ENCODE data around the gene HIP1.
"Not testable (repeated sequence)": the region's sequence is repeated elsewhere in the genome, so short reads cannot be mapped to it uniquely, and the experiment has no call there.

HIP1 gene

DNA sequence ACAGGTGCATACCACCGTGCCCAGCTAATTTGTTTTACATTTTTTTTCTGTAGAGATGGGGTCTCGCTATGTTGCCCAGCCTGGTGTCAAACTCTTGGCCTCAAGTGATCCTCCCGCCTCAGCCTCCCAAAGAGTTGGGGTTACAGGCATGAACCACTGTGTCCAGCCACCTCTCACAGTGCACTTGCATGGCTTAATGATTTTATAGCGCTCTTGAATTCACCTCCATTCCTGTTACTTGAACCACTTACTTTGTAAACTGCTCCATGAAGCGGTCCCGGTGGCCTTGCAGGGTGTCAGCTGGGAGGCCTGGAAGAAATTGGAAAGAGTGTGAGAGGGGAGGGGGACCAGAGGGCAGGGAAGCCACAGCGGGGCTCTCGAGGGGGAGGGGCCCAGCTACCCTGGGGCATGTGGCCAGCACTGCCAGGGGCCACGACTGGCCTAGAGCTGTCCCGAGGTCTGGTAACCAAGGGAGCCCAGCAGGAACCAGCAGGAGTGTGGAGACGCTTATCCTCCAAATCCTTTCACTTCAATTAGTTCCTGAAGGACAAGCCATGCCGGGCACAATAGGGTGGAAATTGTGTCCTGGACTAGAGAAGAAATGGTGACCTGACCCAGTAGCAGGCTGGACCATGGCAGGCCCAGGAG, 170.7 kb downstream of the HIP1 start:
- DNase-seq = no peak

DNA sequence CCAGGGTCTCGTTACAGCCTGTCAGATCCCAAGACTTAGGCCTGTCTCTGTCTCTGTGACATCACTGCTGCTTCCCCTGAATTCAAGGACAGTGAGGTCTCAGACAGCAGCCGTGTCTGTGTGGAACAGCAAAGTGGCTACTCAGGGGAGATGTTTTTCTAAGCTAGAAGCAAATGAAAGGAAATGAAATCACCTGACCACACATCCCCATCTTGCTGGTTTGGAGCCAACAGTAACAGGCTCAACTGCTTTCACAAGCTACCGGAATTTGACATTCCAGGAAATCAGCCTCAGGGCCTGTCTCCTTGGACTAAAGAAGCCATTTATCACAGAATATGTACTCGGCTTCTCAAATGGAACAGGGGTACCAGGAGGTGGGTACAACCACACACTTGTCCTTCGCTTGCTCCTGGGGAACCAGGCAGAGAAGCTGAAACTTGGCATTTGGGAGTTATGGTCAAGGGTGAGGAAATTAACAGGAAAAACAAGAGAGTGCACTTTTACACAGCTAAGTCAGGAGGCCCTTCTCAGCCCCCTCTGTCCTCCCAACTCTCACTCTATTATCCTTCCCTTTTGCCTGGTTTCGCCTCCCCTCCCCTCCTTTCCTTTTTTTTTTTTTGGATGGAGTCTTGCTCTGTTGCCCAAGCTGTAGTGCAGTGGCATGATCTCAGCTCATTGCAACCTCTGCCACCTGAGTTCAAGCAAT, 173.5 kb downstream of the HIP1 start:
- DNase-seq = no peak

GRCh38 chr7:75563171-75563570, 175.6 kb downstream of the HIP1 start:
- DNase-seq = no peak

DNA sequence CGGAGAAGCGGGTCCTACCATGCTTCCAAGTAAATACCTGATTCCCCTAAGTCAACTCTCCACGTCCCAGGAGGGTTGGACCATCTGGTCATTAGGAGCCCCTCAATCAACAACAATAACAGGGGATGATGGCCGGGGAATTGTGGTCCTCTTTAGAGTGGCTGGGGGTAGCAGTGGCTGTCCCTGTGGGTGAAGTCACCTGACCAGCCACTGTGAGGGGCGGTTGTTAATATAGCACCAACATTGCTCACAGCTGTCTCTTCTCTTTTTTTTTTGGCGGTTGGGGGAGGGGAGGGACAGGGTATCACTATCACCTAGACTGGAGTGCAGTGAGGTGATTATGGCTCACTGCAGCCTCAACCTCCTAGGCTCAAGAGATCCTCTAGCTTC, 178.8 kb downstream of the HIP1 start:
- DNase-seq = no peak

DNA sequence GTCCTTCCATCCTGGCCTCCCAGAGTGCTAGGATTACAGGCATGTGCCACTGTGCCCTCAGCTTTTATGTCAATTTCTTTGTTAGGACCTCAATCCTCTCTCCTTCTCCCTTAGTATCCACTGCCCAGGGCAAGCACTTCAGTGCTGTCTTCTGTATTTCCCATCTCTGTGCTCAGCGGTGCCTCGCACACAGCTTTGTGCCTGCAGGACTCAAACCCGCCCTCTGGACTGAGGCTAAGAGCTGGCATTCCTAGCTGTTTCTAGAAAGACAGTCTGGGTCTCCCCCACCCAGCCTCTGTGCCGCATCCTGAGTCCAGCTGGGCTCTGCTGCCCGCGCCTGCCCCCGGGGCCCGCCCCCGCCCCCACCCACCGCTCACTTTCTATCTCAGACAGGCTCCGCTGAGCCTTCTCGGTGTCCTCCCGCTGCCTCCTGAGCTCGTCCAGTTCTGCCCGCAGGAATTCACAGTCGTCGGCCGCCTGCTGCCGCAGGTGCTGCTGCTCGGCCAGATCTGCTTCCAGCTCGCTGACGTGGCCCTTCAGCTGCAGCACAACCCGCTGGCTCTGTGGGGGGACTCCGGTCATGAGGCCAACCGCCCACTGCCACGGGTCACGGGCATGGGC, 179.3 kb downstream of the HIP1 start:
- no peak for DNase-seq

DNA sequence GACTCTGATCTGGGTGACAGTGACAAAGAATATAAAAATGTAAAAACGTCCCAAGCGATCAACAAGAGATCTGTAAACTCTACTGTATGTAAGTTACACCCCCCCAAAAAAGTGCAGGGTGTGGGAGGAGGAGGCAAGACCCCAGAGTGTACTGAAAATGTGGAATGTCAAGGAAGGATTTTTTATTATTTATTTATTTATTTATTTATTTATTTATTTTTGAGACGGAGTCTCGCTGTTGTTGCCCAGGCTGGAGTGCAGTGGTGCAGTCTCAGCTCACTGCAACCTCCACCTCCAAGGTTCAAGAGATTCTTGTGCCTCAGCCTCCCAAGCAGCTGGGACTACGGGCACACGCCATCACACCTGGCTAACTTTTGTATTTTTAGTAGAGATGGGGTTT, 181.9 kb downstream of the HIP1 start:
- DNase-seq = not testable (repeated sequence)

GRCh38 chr7:75555736-75556135, 183.0 kb downstream of the HIP1 start:
- no peak for DNase-seq

- no peak for DNase-seq
Measured at GRCh38 chr7:75546237-75547015, 192.3 kb downstream of the HIP1 start.

DNA sequence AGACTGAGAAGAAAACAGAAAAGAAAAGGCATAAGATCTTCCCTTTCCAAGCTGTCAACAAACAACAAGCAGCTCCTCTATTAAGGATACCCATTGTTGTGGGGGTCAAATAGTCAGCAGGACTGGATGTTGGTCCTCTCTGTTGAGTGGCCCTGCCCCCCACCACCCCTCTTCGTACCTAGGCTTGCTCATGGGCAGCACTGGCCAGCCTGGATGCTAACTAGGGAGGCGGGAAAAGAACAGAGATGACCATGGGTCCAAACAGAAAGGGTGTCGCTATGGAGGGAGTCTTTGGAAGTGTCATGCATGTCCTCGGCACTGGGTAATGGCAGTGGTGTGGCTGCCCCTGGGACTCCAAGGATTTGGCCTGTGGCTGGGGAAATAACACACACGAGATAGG, 201.0 kb downstream of the HIP1 start:
- no peak for DNase-seq

GRCh38 chr7:75536940-75537538, 201.7 kb downstream of the HIP1 start:
- no peak for DNase-seq

DNA sequence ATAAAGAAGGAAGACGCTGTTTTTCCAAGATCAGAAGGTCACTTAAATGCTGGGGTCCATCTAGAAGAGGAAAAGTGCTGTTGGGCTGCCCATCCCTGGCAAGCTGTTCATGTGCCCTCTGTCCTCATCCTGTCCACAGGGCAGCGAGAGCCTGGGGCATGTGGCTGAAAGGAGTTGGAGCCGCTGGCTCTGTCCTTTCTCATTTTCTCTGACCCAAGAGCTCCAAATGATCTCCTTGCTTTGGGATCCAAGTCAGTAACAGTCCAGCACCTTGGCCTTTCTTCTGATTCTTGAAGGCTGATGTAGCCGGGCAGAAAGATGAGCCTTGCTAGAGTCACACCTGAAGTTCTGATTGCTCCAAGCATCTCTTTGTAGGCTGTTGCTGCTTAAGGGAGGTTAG, 202.2 kb downstream of the HIP1 start:
- DNase-seq = no peak

DNA sequence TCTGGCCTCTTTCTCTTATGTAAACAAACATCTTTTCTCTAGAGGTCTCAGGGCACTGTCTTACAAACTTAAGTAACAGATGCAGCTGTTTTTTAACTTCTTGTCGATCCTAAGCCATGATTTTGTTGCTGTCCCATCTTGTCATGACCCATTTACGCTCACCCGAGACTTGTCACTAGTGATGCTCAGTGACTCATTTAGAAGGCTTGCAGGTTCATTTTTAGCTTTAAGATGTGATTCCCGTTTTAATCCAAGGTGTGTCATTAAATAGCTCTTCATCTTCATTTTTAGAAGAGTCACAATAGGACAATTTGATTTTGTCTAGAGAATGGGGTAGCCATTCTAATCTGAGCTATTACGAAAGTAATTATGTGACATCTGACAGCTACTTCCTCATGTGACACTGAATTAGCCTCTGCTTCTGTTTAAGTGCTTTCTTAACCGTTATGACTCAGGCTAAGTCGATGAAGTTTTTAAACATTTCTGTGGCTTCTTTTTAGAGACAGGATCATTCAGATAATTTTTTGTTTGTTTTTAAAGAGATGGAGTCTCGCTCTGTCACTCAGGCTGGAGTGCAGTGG, 203.9 kb downstream of the HIP1 start:
- no peak for DNase-seq

DNA sequence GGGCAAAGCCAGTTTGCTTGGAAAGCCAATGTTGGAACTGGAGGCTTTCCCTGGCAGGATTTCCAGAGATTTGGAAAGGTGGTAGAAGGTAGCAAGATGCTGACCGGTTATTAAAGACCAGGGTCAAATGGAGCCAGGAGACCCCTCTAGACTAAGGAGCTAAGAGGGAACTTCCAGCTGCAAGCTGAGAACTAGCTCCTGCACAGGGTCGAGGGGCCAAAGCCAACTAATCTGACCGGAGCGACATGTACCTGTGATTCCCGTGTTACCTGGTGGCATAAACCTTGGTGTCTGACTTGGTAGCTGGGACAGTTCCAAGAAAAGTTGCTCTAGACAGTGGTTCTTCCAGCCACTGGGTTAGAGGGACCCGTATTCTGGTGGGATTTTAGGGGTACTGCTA, 204.8 kb downstream of the HIP1 start:
- DNase-seq = no peak

- DNase-seq = no peak
Measured at GRCh38 chr7:75532639-75533038, 206.1 kb downstream of the HIP1 start.

- DNase-seq = no peak
Measured at GRCh38 chr7:75531359-75531821, 207.4 kb downstream of the HIP1 start.

GRCh38 chr7:75527224-75527722, 211.5 kb downstream of the HIP1 start:
- DNase-seq = not testable (repeated sequence)

DNA sequence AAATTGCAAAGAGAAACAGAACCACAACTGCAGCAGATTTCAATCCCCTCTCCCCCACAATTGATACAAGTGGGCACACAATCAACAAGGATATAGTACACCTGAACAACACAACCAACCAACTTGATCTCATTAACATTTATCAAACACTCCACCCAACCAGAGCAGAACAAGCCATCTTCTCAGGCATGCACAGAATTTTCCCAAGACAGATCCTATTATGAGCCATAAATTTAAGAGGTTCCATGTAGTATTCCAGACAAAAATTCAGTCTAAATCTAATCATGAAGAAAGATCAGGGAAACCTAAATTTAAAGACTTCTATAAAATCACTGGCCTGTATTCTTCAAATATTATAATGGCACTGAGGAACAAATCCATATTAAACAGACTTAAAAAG, 217.0 kb downstream of the HIP1 start:
- DNase-seq = not testable (repeated sequence)

- DNase-seq = not testable (repeated sequence)
Measured at GRCh38 chr7:75518842-75519241, 219.9 kb downstream of the HIP1 start.

GRCh38 chr7:75509033-75509432, 229.7 kb downstream of the HIP1 start:
- not testable (repeated sequence) for DNase-seq

- not testable (repeated sequence) for DNase-seq
Measured at GRCh38 chr7:75492020-75492419, 246.7 kb downstream of the HIP1 start, which contains the start of gene SPDYE5. Gene SPDYE5, plus strand, starts transcription at chr7:75492320. Its CDS starts 1,728 bp downstream, at chr7:75494048.

DNA sequence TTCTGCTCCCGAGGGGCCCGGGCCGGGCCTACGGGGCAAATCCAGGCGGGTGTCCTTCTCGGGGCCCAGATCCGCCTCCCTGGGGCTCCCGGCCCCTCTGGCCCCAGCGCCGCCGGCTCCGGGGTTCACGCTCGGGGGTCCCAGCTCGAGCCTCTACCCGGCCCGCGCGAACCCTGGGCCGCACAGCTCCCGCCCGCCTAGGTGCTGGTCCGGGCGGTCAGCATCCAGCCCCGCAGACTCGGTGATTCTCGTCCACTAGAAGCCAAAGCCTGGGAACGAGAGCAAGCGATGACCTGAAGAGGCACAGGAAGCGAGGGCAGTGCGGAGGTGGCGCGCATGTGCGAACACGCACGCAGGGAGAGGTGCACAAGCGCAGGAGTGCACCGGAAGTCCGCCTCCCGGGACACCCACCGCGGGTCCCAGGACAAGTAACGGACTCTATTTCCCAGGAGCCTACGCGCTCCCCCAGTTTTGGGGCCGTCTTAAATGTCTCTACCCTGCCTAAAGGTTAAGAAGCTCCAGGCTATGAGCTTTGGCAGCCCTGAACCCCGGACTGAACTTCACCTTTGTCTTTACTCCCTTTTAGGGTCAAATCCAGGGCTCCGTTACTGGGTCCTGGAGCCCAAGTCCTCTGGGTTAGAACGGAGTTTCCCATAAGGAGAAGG, 252.6 kb downstream of the HIP1 start, which contains the start of gene POM121C:
Gene POM121C (minus strand): TSS at position 321 of the 665 bp plus-strand sequence. CDS start 44,803 bp downstream, outside the sequence.
- peak; percentile 82 for DNase-seq

All from central memory CD4-positive, alpha-beta T cell (primary cell).